Hepatocyte (in vitro differentiated cells): Measurements from ENCODE around the gene BTN1A1. TPM values are rescaled to one million over a fixed set of nuclear protein-coding genes. Genes with fewer than 3 reads are reported as not detected.
A peak's percentile ranks its signal among the peaks of the same experiment; 100 is the strongest.
"Not testable (repeated sequence)": the region's sequence is repeated elsewhere in the genome, so short reads cannot be mapped to it uniquely, and the experiment has no call there.

Source experiments
- DNase-seq: peaks from one replicate; pipeline ENCODE4 v3.0.0-alpha.2; 2016; ENCODE audit warnings: low spot score
- H2AFZ ChIP-seq: fragments of 200-600 bp; sonication (generic); 2 replicates; pipeline ENCODE4 v1.6.0; 2016; ENCODE audit warnings: antibody characterized with exemption, mild to moderate bottlenecking
- H3K27ac ChIP-seq: fragments of 200-600 bp; sonication (generic); 2 replicates; pipeline ENCODE4 v1.5.1; 2016; ENCODE audit warnings: mild to moderate bottlenecking
- H3K27me3 ChIP-seq: fragments of 200-600 bp; sonication (generic); 2 replicates; pipeline ENCODE4 v1.6.1; 2016
- H3K36me3 ChIP-seq: fragments of 200-600 bp; sonication (generic); replicated peaks from 2 replicates; pipeline ENCODE4 v1.5.1; 2016; ENCODE audit warnings: low read depth; ENCODE audit not compliant: insufficient read depth
- H3K4me1 ChIP-seq: fragments of 200-600 bp; sonication (generic); 2 replicates; pipeline ENCODE4 v1.5.1; 2016; ENCODE audit warnings: mild to moderate bottlenecking, moderate library complexity; ENCODE audit not compliant: insufficient read depth
- H3K4me2 ChIP-seq: fragments of 200-600 bp; sonication (generic); 2 replicates; pipeline ENCODE4 v1.6.0; 2016
- H3K4me3 ChIP-seq: fragments of 200-600 bp; sonication (generic); 2 replicates; pipeline ENCODE4 v1.5.1; 2016; ENCODE audit warnings: mild to moderate bottlenecking
- H3K79me2 ChIP-seq: fragments of 200-600 bp; sonication (generic); 2 replicates; pipeline ENCODE4 v1.6.0; 2017; ENCODE audit warnings: mild to moderate bottlenecking
- H3K9me2 ChIP-seq: fragments of 200-600 bp; sonication (generic); replicated peaks from 2 replicates; pipeline ENCODE4 v1.6.0; 2017; ENCODE audit warnings: mild to moderate bottlenecking; ENCODE audit not compliant: insufficient read depth
- H3K9me3 ChIP-seq: fragments of 200-600 bp; sonication (generic); 2 replicates; pipeline ENCODE4 v1.5.1; 2016; ENCODE audit warnings: low read depth, mild to moderate bottlenecking
- H4K20me1 ChIP-seq: fragments of 200-600 bp; sonication (generic); 2 replicates; pipeline ENCODE4 v1.6.0; 2016; ENCODE audit warnings: mild to moderate bottlenecking; ENCODE audit not compliant: insufficient read depth, poor library complexity, severe bottlenecking
- CTCF ChIP-seq: fragments of 200-600 bp; sonication (generic); IDR thresholded peaks from 2 replicates; pipeline ENCODE4 v1.5.1; 2016; ENCODE audit warnings: antibody characterized with exemption, mild to moderate bottlenecking; ENCODE audit not compliant: poor library complexity
- EZH2 ChIP-seq: fragments of 200-600 bp; sonication (generic); IDR thresholded peaks from 2 replicates; pipeline ENCODE4 v1.6.1; 2016; ENCODE audit warnings: antibody characterized with exemption, mild to moderate bottlenecking, borderline replicate concordance
- EZH2phosphoT487 ChIP-seq: fragments of 200-600 bp; sonication (generic); IDR thresholded peaks from one replicate; pipeline ENCODE4 v1.6.1; 2018; ENCODE audit warnings: antibody characterized with exemption, mild to moderate bottlenecking, low read depth, moderate library complexity; ENCODE audit not compliant: unreplicated experiment, severe bottlenecking
- WGBS: methylation state at CpG from one replicate; pipeline ENCODE4 v1.1.6; 2016; ENCODE audit warnings: low lambda C conversion rate; ENCODE audit errors: missing lambda C conversion rate; 5-methylcytosine and 5-hydroxymethylcytosine counted together
- polyA plus RNA-seq: library from polyadenylated mRNA; unstranded; fragments of >200 nt; fragmentation: Nextera tagmentation; extraction: Ambion mirVana; gene quantifications from 2 replicates; pipeline ENCODE4 v1.2.1, GENCODE V29; 2016
- total RNA-seq: library from RNA; depleted of rRNA; stranded (reverse); fragments of >200 nt; gene quantifications from 2 replicates; pipeline ENCODE4 v1.2.3, GENCODE V29; 2014

The BTN1A1 gene
- total and polyA plus RNA-seq, 2 experiments from 2014 or later = 0.59 to 0.60 TPM

DNA sequence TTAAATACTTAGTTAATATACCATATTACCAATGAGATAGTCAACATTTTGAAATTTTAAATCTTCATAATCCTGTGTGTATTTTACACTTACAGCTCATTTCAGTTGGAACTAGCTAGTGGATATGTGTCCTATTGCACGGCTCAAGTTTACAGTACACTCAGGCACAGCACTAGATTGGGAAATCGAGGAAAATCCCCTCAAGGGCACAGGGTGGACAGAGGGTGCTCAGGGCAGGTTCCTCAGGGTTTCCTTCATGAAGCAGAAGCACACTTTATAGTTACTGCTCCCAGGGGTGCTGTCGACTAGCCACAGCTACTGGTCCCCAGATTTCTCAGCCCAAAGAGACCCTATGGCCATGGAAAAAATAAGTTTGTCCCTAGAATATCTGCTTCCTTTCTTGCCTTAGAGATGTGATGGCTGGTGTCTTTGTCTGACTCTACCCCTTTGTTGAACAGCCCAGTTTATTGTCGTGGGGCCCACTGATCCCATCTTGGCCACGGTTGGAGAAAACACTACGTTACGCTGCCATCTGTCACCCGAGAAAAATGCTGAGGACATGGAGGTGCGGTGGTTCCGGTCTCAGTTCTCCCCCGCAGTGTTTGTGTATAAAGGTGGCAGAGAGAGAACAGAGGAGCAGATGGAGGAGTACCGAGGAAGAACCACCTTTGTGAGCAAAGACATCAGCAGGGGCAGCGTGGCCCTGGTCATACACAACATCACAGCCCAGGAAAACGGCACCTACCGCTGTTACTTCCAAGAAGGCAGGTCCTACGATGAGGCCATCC, 40.9 kb upstream of the BTN1A1 start:
- Histone ChIP-seq H3K4me2 (peak overlapping the region; percentile 83), H3K27me3 (no peaks in the 10 kb centered on the region), H3K27ac (no peak overlapping the region), H3K4me1 (peaks cover 13% of the 10 kb centered on the region), H3K36me3 (no peaks in the 10 kb centered on the region), H4K20me1 (peaks cover 5% of the 10 kb centered on the region), H3K79me2 (peaks cover 38% of the 10 kb centered on the region), H2AFZ (no peak overlapping the region), H3K9me3 (no peaks in the 10 kb centered on the region), H3K4me3 (peak overlapping the region; percentile 49), H3K9me2 (no peaks in the 10 kb centered on the region)
- 92% methylated on average over 16 of the region's 16 CpGs for WGBS
- DNase-seq = no peak
- no peak for TF ChIP-seq EZH2phosphoT487
- TF ChIP-seq EZH2 = no peak
- no peak for TF ChIP-seq CTCF

- not testable (repeated sequence) for H3K27me3 ChIP-seq, H3K9me3 ChIP-seq, H4K20me1 ChIP-seq, H3K9me2 ChIP-seq, DNase-seq, H3K36me3 ChIP-seq, H2AFZ ChIP-seq, H3K4me3 ChIP-seq, H3K27ac ChIP-seq
- Histone ChIP-seq H3K4me1 (peaks cover 13% of the 10 kb centered on the region), H3K4me2 (peak overlapping the region; percentile 61), H3K79me2 (peaks cover 38% of the 10 kb centered on the region)
- 86% methylated on average over 5 of the region's 5 CpGs for WGBS
Measured at GRCh38 chr6:26461353-26461752, 38.8 kb upstream of the BTN1A1 start.

GRCh38 chr6:26464014-26464413, 36.1 kb upstream of the BTN1A1 start:
- Histone ChIP-seq H3K36me3 (no peaks in the 10 kb centered on the region), H2AFZ (no peak overlapping the region), H4K20me1 (peaks cover 5% of the 10 kb centered on the region), H3K27ac (no peak overlapping the region), H3K4me1 (peaks cover 7% of the 10 kb centered on the region), H3K79me2 (peaks cover 32% of the 10 kb centered on the region), H3K4me2 (no peak overlapping the region), H3K27me3 (no peaks in the 10 kb centered on the region), H3K9me3 (no peaks in the 10 kb centered on the region), H3K9me2 (no peaks in the 10 kb centered on the region), H3K4me3 (no peak overlapping the region)
- TF ChIP-seq CTCF (no peak), EZH2phosphoT487 (no peak), EZH2 (no peak)
- no peak for DNase-seq
- WGBS = 95% methylated on average over 4 of the region's 4 CpGs

DNA sequence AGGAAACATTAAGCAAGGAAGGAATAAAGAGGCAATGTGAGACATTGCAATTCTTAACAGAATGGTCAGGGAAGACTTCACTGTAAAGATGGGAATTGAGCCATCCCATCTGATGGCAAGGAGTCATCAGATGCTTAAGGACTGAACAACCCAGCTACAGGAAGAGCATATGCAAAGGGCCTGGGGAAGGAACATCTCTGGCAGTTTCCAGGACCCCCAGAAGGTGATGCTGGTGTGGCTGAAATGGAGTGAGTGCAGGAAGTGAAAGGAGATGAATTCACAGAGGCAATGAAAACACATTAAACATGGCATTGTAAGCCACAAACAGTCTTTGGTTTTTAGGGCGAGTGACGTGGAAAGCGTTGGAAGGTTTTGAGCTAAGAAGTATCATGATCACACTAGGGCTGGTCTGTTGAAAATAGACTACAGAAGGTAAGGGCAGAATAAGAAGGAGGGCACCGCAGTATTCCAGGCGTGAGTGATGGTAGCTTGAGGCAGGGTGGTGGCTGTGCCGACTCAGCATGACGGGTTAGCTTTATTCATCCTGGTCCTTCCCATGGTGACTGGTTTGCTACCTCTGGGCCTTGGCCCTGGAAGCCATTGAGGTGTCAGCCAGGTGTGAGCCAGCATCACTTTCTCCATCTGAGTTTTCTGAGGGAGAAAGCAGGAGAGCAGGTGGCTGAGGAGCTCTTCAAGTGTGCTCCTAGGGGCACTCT, 35.5 kb upstream of the BTN1A1 start:
- DNase-seq = no peak
- Histone ChIP-seq H3K27ac (no peak overlapping the region), H3K4me2 (no peak overlapping the region), H4K20me1 (peaks cover 5% of the 10 kb centered on the region), H2AFZ (no peak overlapping the region), H3K4me1 (peaks cover under 1% of the 10 kb centered on the region), H3K9me3 (no peaks in the 10 kb centered on the region), H3K36me3 (no peaks in the 10 kb centered on the region), H3K79me2 (peaks cover 26% of the 10 kb centered on the region), H3K27me3 (no peaks in the 10 kb centered on the region), H3K9me2 (no peaks in the 10 kb centered on the region), H3K4me3 (no peak overlapping the region)
- 97% methylated on average over 7 of the region's 7 CpGs for WGBS
- no peak for TF ChIP-seq EZH2
- TF ChIP-seq CTCF = no peak
- TF ChIP-seq EZH2phosphoT487 = no peak
